A549 (cell line): Measurements from ENCODE around the gene MVB12B. TPM values are rescaled to one million over a fixed set of nuclear protein-coding genes. Genes with fewer than 3 reads are reported as not detected.

Experiments
- ATAC-seq, 2 experiments: fragments of 200-7000 bp in 1 of 2; fragments of >200 bp in 1 of 2; cut with Nextera tagmentation in 1 of 2; cut with Tn5 transposase in 1 of 2; 3 replicates each; pipeline versions ENCODE4 v1.8.0 to v1.9.1; 2018 to 2020; ENCODE audit warnings: mild to moderate bottlenecking in 1 of 2, moderate library complexity in 1 of 2
- CTCF ChIA-PET: fragments of 300-600 bp; sonication (Branson Sonifier 250); formaldehyde crosslinking; extraction: SDS; loops from one replicate; lab custom pipeline; 2021; ENCODE audit warnings: antibody characterized with exemption, inconsistent platforms; lab: Yijun Ruan, JAX
- POLR2A ChIA-PET: fragments of 350-600 bp; formaldehyde crosslinking; extraction: SDS; loops from one replicate; lab custom pipeline; 2021; ENCODE audit warnings: antibody characterized with exemption, inconsistent platforms; lab: Yijun Ruan, JAX
- DNase-seq, 2 experiments: peaks; one replicate each; pipeline versions ENCODE4 v3.0.0 to v3.0.0-alpha.2; 2011 to 2016; ENCODE audit warnings: low read depth in 1 of 2, low spot score in 1 of 2
- FAIRE-seq: peaks from 2 replicates; lab custom pipeline; 2011; peaks lifted over from hg19 to GRCh38; lab: Jason Lieb, UNC
- H3K27ac ChIP-seq, 2 experiments: fragments of >200 bp; sonication (Bioruptor Twin); formaldehyde crosslinking; 3 replicates each; pipeline ENCODE4 v1.5.1; 2016 to 2017
- H3K4me1 ChIP-seq: fragments of >200 bp; sonication (Bioruptor Twin); formaldehyde crosslinking; 3 replicates; pipeline ENCODE4 v1.6.1; 2016
- H3K4me2 ChIP-seq: fragments of >200 bp; sonication (Bioruptor Twin); formaldehyde crosslinking; 3 replicates; pipeline ENCODE4 v1.6.1; 2016
- H3K4me3 ChIP-seq: fragments of >200 bp; sonication (Bioruptor Twin); formaldehyde crosslinking; 3 replicates; pipeline ENCODE4 v1.5.1; 2016
- H3K9me3 ChIP-seq: fragments of >200 bp; sonication (Bioruptor Twin); formaldehyde crosslinking; 3 replicates; pipeline ENCODE4 v1.6.1; 2016
- CBX8 ChIP-seq: fragments of 200-600 bp; sonication (generic); IDR thresholded peaks from 2 replicates; pipeline ENCODE4 v1.6.1; 2016
- CHD4 ChIP-seq: fragments of 200-600 bp; sonication (generic); IDR thresholded peaks from 2 replicates; pipeline ENCODE4 v1.6.1; 2016; ENCODE audit warnings: antibody characterized with exemption, mild to moderate bottlenecking, borderline replicate concordance
- CTCF ChIP-seq: fragments of >200 bp; sonication (Bioruptor Twin); formaldehyde crosslinking; IDR thresholded peaks from 3 replicates; pipeline ENCODE4 v1.5.1; 2016
- EHMT2 ChIP-seq: fragments of 200-600 bp; sonication (generic); IDR thresholded peaks from 2 replicates; pipeline ENCODE4 v1.6.1; 2016; ENCODE audit warnings: antibody characterized with exemption, low read depth, mild to moderate bottlenecking, moderate library complexity
- FOSB ChIP-seq: fragments of 250-450 bp; sonication (Bioruptor Pico); IDR thresholded peaks from 2 replicates; pipeline ENCODE4 v1.5.0; 2020; ENCODE audit warnings: mild to moderate bottlenecking, moderate library complexity
- FOSL2 ChIP-seq, 2 experiments: fragments of 450-650 bp in 1 of 2; fragments of >200 bp in 1 of 2; sonication (Bioruptor Twin) in 1 of 2; formaldehyde crosslinking; IDR thresholded peaks; 2 replicates each; pipeline versions ENCODE4 v1.5.0 to v1.6.1; 2016 to 2020; ENCODE audit warnings: mild to moderate bottlenecking in 1 of 2, moderate library complexity in 1 of 2
- HOXB13 ChIP-seq: fragments of 250-450 bp; sonication (Bioruptor Pico); IDR thresholded peaks from 2 replicates; pipeline ENCODE4 v1.5.0; 2020; ENCODE audit warnings: low read depth, mild to moderate bottlenecking, moderate library complexity
- MAX ChIP-seq: IDR thresholded peaks from 2 replicates; pipeline ENCODE4 v1.6.1; 2012
- MAZ ChIP-seq: fragments of 150-350 bp; IDR thresholded peaks from 2 replicates; pipeline ENCODE4 v1.6.1; 2014; ENCODE audit warnings: antibody characterized with exemption, low read depth, low read length, borderline replicate concordance
- MYC ChIP-seq: IDR thresholded peaks from 2 replicates; pipeline ENCODE4 v1.6.1; 2012; ENCODE audit warnings: mild to moderate bottlenecking, inconsistent platforms, low read length, improper control_type of control experiment, borderline replicate concordance
- PBX3 ChIP-seq: IDR thresholded peaks from 2 replicates; pipeline ENCODE4 v1.6.1; 2012
- PHF8 ChIP-seq: fragments of 200-600 bp; sonication (generic); IDR thresholded peaks from 2 replicates; pipeline ENCODE4 v1.6.1; 2016; ENCODE audit warnings: low read depth, mild to moderate bottlenecking, antibody characterized with exemption, moderate library complexity, borderline replicate concordance
- RAD21 ChIP-seq, 2 experiments: fragments of >200 bp in 1 of 2; sonication (Bioruptor Twin) in 1 of 2; formaldehyde crosslinking in 1 of 2; IDR thresholded peaks in 1 of 2; conservative IDR thresholded peaks in 1 of 2; 2 replicates in 1 of 2; 3 replicates in 1 of 2; pipeline ENCODE4 v1.6.1; 2012 to 2018; ENCODE audit warnings: inconsistent platforms in 1 of 2
- REST ChIP-seq: fragments of 200-600 bp; sonication (generic); IDR thresholded peaks from 2 replicates; pipeline ENCODE4 v1.6.1; 2016; ENCODE audit warnings: antibody characterized with exemption, mild to moderate bottlenecking, moderate library complexity
- SMC3 ChIP-seq: fragments of >200 bp; sonication (Bioruptor Twin); formaldehyde crosslinking; IDR thresholded peaks from 3 replicates; pipeline ENCODE4 v1.6.1; 2018; ENCODE audit warnings: inconsistent platforms
- TFCP2L1 ChIP-seq: fragments of 250-450 bp; sonication (Bioruptor Pico); IDR thresholded peaks from 2 replicates; pipeline ENCODE4 v1.5.0; 2021; ENCODE audit warnings: mild to moderate bottlenecking
- USF2 ChIP-seq: fragments of 450-650 bp; IDR thresholded peaks from 2 replicates; pipeline ENCODE4 v1.6.1; 2014; ENCODE audit warnings: antibody characterized with exemption
- ZFP36 ChIP-seq: fragments of 450-650 bp; IDR thresholded peaks from 2 replicates; pipeline ENCODE4 v1.6.1; 2014; ENCODE audit warnings: borderline replicate concordance; ENCODE audit not compliant: partially characterized antibody
- WGBS: methylation state at CpG from one replicate; pipeline ENCODE4 v1.1.6; 2017; ENCODE audit errors: missing lambda C conversion rate; 5-methylcytosine and 5-hydroxymethylcytosine counted together
- polyA plus RNA-seq, 4 experiments: library from polyadenylated mRNA; depleted of rRNA in 3 of 4; stranded (reverse); fragments of >200 nt; fragmentation: RNase III in 1 of 4; extraction: RNeasy Plus Mini Kit Qiagen cat#74134 plus additional on column Dnase treatment in 1 of 4; gene quantifications; 2 replicates in 3 of 4; 3 replicates in 1 of 4; pipeline ENCODE4 v1.2.3, GENCODE V29; 2011 to 2017

The MVB12B gene
- polyA plus RNA-seq, 2 of the 4 experiments (the other 2 are of a cell fraction) = 4.6 to 5.9 TPM

GRCh38 chr9:126517833-126518356 lies 191.3 kb downstream of the MVB12B start (continued):
- no peak for TF ChIP-seq FOSL2 (IDR thresholded peaks at IDR 0.05)
- no peak for TF ChIP-seq FOSL2 (CRISPR knock-in tag; IDR thresholded peaks at IDR 0.05)
- no peak for TF ChIP-seq USF2
- TF ChIP-seq MYC = no peak
- TF ChIP-seq FOSB (CRISPR knock-in tag) = no peak
- TF ChIP-seq, all 56 proteins: peak for 4

GRCh38 chr9:126518763-126519162 lies 192.1 kb downstream of the MVB12B start:
- no peak for TF ChIP-seq PHF8
- no peak for TF ChIP-seq CHD4
- no peak for TF ChIP-seq HOXB13 (CRISPR knock-in tag)
- TF ChIP-seq RAD21 (conservative IDR thresholded peaks at IDR 0.05 in 1 of 2, IDR thresholded peaks at IDR 0.05 in 1 of 2) = no peak
- no peak overlapping the region for H3K27ac ChIP-seq
- ATAC-seq = no peak
- 56% methylated on average over 7 of the region's 7 CpGs for WGBS
- no peak overlapping the region for H3K4me2 ChIP-seq
- no peak overlapping the region for H3K4me3 ChIP-seq
- no peaks in the 10 kb centered on the region for H3K9me3 ChIP-seq
- POLR2A ChIA-PET = no interaction called here
- no peak for DNase-seq
- no peak for FAIRE-seq
- peaks cover 12% of the 10 kb centered on the region; the same call in 2 of the 3 replicates for H3K4me1 ChIP-seq
- CTCF ChIA-PET = interaction anchor here (1.0 to 13.1 kb wide), 7 partner anchors 11 to 263 kb away, joined by 3 to 178 read pairs (median 3); no protein-coding TSS in a partner anchor

GRCh38 chr9:126519660-126520420 lies 193.2 kb downstream of the MVB12B start:
- ChIA-PET POLR2A (no interaction called here), CTCF (interaction anchor here (1.1 to 1.5 kb wide), 6 partner anchors 13 to 38 kb away, joined by 3 to 6 read pairs (median 4); no protein-coding TSS in a partner anchor)
- Histone ChIP-seq H3K9me3 (no peaks in the 10 kb centered on the region), H3K4me2 (no peak overlapping the region), H3K4me3 (no peak overlapping the region), H3K4me1 (peaks cover 8% of the 10 kb centered on the region; the same call in 2 of the 3 replicates), H3K27ac (no peak overlapping the region)
- 81% methylated on average over 21 of the region's 22 CpGs for WGBS
- FAIRE-seq = no peak
- no peak for TF ChIP-seq REST
- no peak for TF ChIP-seq CBX8
- TF ChIP-seq SMC3 = no peak
- no peak for TF ChIP-seq MAX
- TF ChIP-seq PBX3 = no peak
- TF ChIP-seq ZFP36 = no peak
- TF ChIP-seq TFCP2L1 (CRISPR knock-in tag) = no peak
- no peak for TF ChIP-seq MAZ
- TF ChIP-seq EHMT2 = no peak
- TF ChIP-seq FOSL2 (IDR thresholded peaks at IDR 0.05) = no peak
- no peak for TF ChIP-seq FOSL2 (CRISPR knock-in tag; IDR thresholded peaks at IDR 0.05)
- TF ChIP-seq CTCF = no peak
- DNase-seq = no peak
- no peak for ATAC-seq
